Frontal cortex (tissue), 4 donors: ENCODE measurements around the gene ANKMY1. TPM values are rescaled to one million over a fixed set of nuclear protein-coding genes. Genes with fewer than 3 reads are reported as not detected.

Experiments used
- DNase-seq, 2 donors: peaks; one replicate each; pipeline ENCODE4 v3.0.0; 2012; ENCODE audit warnings: low spot score in 2 of 2
- FAIRE-seq: peaks from 2 replicates; lab custom pipeline; 2012; peaks lifted over from hg19 to GRCh38; lab: Jason Lieb, UNC
- total RNA-seq: library from RNA; depleted of rRNA; stranded (reverse); fragments of >200 nt; gene quantifications from one replicate; pipeline ENCODE4 v1.2.3, GENCODE V29; 2014
- donor health status: control.
- donor health status: control.
- donor health status: control.

Gene ANKMY1
- total RNA-seq, 1 donor from 2014 or later: 4.9 TPM

DNA sequence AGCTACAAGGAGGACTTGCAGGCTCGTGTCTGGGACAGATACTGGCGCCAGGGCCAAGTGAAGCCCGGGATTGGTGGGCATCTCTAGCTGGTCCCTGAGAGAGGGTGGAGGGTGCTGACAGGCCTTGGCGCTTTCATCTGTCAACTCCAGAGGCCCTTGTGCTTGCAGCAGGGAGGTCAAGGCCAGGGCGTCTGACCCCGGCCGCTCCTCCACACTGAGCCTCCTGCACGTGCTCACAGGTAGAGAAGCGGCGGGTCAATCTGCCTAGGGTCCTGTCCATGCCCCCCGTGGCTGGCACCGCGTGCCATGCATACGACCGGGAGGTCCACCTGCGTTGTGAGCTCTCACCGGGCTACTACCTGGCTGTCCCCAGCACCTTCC is 38.3 kb upstream of the ANKMY1 start:
- FAIRE-seq: no peak

DNA sequence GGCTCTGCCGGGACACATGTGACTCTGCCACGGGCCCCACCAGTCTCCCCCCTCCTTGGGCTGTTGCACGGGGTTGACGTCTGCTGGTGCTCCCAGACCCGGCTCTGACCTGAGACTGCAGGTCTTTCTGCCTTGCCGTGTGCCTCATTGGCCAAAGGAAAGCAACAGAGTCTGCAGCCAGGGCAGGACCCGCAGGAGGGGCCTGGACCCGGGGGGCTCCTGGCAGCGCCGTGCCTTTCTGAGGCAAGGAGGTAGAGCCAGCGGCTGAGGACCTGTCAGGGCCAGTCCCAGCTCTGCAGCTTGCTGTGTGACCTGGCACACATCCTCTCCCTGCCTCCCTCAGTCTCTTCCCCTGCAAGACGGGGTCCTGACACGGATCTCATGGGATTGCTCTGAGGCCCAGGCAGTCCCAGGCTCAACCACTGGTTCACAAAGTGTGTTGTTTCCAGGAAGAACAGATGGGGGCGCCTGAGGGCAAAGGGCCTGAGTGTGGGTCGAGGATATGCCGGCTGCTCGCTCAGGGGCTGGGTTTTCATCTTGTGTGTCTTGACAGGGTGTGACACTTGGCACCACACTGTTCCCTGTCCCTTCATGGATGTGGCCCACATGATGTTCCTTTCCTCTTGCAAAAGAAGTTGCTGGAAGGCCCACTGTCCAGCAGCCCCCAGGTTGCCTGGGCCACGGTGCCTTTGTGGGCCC is 37.7 kb upstream of the ANKMY1 start:
- FAIRE-seq: no peak

More for the DNA sequence above, 38.3 kb upstream of the ANKMY1 start:
- DNase-seq: no peak

GRCh38 chr2:240594511-240595380 is 37.0 kb upstream of the ANKMY1 start:
- FAIRE-seq (no peak), DNase-seq (no peak)

More for the DNA sequence above, 37.7 kb upstream of the ANKMY1 start:
- DNase-seq: no peak

GRCh38 chr2:240593703-240594451 is 36.1 kb upstream of the ANKMY1 start:
- FAIRE-seq (no peak), DNase-seq (no peak)

DNA sequence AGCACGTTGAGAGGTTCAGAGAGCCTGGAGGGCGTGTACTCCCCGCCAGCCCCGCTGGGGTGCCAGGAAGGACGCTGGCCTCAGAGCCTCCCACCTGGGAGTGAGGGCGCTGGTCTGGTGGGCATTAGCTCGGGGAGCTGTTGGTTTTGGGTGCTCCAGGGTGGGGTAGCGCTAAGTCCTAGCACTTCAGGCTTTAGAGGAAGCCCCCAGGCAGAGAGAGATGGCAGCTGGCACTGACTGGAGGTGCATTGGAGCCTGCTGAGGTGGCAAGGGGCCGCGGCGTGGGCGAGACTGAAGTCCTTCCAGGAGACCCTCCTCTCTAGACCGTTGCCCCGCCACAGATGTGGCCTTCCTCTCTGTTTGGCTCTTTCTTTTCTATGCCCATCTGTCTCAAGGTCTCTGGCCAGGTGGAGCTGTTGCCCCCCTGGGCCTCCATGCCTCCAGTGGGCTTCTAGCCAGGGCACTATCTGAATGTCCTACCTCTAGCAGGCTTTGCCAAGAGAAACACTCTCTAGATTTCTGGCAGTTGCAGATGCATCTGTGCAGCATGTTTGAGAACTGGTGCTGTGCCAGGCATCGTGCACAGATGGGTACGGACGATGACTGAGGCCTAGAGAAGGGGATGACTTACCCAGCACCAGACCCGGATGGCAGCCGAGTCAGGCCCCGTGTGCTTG is 35.4 kb upstream of the ANKMY1 start:
- no peak for DNase-seq

GRCh38 chr2:240591784-240592183 is 34.0 kb upstream of the ANKMY1 start:
- no peak for FAIRE-seq
- no peak for DNase-seq

More for the DNA sequence above, 35.4 kb upstream of the ANKMY1 start:
- no peak for FAIRE-seq

DNA sequence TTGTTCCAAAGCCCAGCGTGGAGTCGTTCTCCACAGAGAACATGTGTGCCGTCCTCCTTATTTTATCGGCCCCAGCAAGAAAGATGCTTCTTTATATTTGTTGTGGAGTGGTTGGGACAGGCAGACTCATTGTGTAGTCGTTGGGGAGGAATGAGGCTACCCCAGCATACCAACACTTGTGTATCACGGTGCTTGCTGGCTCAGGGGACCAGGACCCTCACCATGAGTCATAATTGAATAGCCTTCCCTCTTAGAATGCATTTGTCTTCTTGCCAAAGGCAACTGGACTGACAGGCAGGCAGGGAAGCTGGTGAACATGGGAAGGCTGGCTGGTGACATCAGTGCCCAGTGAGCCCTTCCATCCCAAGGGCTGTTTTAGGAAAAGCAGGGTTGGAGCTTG is 33.4 kb upstream of the ANKMY1 start:
- FAIRE-seq: no peak

DNA sequence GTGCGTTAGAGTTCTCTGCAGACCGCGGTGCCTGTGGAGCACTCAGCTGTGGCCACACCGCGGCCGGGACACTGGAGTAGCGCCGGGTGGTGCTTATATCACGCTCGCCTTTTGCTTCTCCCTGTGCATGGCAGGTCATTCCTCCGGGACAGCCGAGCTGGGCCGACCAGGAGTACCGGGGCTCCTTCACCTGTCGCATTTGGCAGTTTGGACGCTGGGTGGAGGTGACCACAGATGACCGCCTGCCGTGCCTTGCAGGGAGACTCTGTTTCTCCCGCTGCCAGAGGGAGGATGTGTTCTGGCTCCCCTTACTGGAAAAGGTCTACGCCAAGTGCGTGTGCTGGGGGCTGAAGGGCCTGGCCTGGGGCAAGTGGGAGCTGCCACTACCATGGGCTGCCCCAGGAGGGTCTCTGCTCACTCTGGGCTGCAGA is 32.9 kb upstream of the ANKMY1 start:
- DNase-seq (no peak), FAIRE-seq (no peak)

More for the DNA sequence above, 33.4 kb upstream of the ANKMY1 start:
- DNase-seq: no peak

DNA sequence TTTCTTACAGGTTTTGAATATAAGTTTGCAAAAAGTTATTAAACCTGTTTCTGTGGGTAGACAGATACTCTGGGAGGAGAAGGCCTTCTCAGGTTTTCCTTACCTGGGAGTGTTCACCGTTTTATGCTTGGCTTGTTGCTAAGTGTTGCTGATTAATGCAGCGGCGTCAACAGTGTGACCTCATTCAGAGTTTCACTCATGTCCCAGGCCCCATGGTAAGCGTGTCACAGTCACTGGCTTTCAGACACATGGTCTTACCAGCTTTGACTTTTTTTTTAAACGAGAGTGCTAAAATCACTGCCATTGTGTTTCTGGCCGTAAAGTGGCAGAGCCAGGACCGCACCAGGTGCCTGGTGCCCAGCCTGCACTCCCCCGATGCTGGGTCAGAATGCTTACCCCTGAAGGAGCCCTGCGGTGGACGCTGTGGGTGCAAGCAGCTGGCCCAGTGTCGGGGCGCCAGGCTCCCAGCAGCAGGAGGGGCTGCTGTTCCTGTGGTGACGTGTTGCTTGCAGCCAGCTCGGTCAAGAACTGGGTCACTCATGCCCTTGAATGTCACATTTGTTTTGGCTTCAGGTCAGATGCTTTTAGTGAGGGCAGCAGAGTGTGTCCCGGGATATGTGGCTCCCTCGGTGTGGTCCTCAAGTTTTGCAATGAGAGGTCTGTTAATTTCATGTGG is 32.2 kb upstream of the ANKMY1 start:
- FAIRE-seq (no peak), DNase-seq (no peak)

DNA sequence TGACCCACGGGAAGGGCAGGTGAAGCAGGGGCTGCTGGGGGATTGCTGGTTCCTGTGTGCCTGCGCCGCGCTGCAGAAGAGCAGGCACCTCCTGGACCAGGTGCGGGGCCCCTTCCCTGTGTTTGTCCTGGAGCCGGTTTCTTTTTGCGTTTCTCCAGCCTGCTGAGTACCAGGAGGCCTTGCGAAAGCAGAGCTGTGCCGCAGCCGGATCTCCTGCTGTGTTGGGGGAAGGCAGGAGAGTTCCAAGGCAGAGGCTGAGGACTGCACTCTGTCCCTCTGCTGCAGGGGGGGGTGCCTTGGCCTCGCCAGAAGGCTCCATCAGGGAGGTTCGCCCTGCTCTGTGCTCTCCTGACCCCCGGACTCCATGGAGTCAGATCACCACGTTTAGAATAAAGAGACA is 31.6 kb upstream of the ANKMY1 start:
- no peak for DNase-seq
- no peak for FAIRE-seq

DNA sequence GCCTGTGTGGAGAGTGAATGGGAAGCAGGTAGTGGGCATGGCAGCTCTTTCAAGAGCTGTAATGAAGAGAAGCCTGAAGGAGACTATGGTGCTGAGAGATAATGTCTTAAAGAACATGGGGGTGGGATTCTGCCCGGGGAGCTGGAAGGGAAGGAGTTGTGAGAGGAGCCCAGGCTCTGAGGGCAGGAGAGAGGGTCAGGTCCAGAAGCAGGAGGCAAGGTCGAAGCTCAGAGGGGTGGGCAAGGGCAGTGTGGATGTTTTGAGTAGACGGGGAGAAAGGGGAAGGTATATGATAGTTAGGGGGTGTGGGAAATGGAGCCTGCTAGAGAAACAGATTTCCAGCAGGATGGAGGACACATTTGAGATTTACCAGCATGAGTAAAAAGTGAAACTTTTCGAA is 30.9 kb upstream of the ANKMY1 start:
- DNase-seq: no peak
- no peak for FAIRE-seq

GRCh38 chr2:240588006-240588655 is 30.3 kb upstream of the ANKMY1 start:
- no peak for DNase-seq
- no peak for FAIRE-seq

- DNase-seq (no peak), FAIRE-seq (no peak)
Measured at GRCh38 chr2:240586919-240587800, 29.4 kb upstream of the ANKMY1 start.

- FAIRE-seq: no peak
- peak; percentile 97 for DNase-seq
Measured at GRCh38 chr2:240586198-240586918, 28.6 kb upstream of the ANKMY1 start, which contains the start of gene CAPN10. TSS of gene CAPN10 (plus strand) at chr2:240586734. CDS start at chr2:240586912, 178 bp downstream.

- no peak for DNase-seq
- FAIRE-seq: no peak
Measured at GRCh38 chr2:240585681-240586197, 28.0 kb upstream of the ANKMY1 start.

- FAIRE-seq (no peak), DNase-seq (no peak)
Measured at GRCh38 chr2:240585101-240585500, 27.3 kb upstream of the ANKMY1 start.

DNA sequence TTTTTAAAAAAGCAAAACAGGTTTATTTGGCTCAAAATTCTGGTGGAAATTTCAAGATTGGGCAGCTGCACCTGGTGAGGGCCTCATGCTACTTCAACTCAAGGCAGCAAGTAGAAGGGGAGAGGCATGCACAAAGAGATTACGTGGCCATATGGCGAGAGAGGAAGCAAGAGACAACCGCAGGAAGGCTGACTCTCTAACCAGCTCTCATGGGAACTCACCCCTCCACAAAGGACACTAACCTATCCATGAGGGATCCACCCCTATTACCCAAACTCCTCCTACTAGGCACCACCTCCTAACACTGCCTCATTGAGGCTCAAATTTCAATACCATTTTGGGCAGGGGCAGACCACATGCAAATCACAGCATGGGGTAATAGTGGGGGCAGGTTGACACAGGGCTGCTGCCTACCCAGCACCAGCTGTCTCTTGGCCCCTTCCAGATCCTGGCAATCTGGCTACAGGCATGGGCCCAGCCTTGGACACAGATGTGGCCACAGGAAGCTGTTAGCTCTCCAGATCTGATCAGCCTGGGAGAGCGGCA is 26.8 kb upstream of the ANKMY1 start:
- no peak for DNase-seq
- no peak for FAIRE-seq
